ENCODE results near the gene GPR21. TPM values are rescaled to one million over a fixed set of nuclear protein-coding genes. Genes with fewer than 3 reads are reported as not detected.

The GPR21 gene
- total and polyA plus RNA-seq, 2 of the 13 experiments (the other 11 are each of a cell fraction or from before 2014, with no cell fraction given) = 0.29 to 0.32 TPM

GRCh38 chr9:123011878-123012528, 21.5 kb upstream of the GPR21 start (continued):
- TF ChIP-seq RELA (CRISPR knock-in tag; IDR thresholded peaks at IDR 0.05) (no peak), XBP1 (CRISPR knock-in tag; IDR thresholded peaks at IDR 0.05) (no peak), AFF4 (CRISPR knock-in tag; IDR thresholded peaks at IDR 0.05) (no peak), ZNF501 (CRISPR knock-in tag; IDR thresholded peaks at IDR 0.05) (no peak), ZNF17 (CRISPR knock-in tag; IDR thresholded peaks at IDR 0.05) (no peak), ZNF556 (CRISPR knock-in tag; IDR thresholded peaks at IDR 0.05; ENCODE audit: borderline replicate concordance) (no peak), JARID2 (CRISPR knock-in tag; IDR thresholded peaks at IDR 0.05; ENCODE audit: insufficient replicate concordance) (no peak), ZBTB49 (CRISPR knock-in tag; IDR thresholded peaks at IDR 0.05; ENCODE audit: borderline replicate concordance) (no peak), KAT2B (IDR thresholded peaks at IDR 0.05; ENCODE audit: borderline replicate concordance, low read depth, low read length) (no peak), ARHGAP35 (CRISPR knock-in tag; IDR thresholded peaks at IDR 0.05; ENCODE audit: borderline replicate concordance) (no peak), SAFB2 (CRISPR knock-in tag; IDR thresholded peaks at IDR 0.05; ENCODE audit: borderline replicate concordance, low read depth) (no peak)
- TF ChIP-seq, protein P1, sequence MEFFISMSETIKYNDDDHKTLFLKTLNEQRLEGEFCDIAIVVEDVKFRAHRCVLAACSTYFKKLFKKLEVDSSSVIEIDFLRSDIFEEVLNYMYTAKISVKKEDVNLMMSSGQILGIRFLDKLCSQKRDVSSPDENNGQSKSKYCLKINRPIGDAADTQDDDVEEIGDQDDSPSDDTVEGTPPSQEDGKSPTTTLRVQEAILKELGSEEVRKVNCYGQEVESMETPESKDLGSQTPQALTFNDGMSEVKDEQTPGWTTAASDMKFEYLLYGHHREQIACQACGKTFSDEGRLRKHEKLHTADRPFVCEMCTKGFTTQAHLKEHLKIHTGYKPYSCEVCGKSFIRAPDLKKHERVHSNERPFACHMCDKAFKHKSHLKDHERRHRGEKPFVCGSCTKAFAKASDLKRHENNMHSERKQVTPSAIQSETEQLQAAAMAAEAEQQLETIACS (CRISPR knock-in tag; IDR thresholded peaks at IDR 0.05) = no peak
- TF ChIP-seq, protein P2, sequence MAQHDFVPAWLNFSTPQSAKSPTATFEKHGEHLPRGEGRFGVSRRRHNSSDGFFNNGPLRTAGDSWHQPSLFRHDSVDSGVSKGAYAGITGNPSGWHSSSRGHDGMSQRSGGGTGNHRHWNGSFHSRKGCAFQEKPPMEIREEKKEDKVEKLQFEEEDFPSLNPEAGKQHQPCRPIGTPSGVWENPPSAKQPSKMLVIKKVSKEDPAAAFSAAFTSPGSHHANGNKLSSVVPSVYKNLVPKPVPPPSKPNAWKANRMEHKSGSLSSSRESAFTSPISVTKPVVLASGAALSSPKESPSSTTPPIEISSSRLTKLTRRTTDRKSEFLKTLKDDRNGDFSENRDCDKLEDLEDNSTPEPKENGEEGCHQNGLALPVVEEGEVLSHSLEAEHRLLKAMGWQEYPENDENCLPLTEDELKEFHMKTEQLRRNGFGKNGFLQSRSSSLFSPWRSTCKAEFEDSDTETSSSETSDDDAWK (CRISPR knock-in tag; IDR thresholded peaks at IDR 0.05) = no peak
- TF ChIP-seq, protein P3, sequence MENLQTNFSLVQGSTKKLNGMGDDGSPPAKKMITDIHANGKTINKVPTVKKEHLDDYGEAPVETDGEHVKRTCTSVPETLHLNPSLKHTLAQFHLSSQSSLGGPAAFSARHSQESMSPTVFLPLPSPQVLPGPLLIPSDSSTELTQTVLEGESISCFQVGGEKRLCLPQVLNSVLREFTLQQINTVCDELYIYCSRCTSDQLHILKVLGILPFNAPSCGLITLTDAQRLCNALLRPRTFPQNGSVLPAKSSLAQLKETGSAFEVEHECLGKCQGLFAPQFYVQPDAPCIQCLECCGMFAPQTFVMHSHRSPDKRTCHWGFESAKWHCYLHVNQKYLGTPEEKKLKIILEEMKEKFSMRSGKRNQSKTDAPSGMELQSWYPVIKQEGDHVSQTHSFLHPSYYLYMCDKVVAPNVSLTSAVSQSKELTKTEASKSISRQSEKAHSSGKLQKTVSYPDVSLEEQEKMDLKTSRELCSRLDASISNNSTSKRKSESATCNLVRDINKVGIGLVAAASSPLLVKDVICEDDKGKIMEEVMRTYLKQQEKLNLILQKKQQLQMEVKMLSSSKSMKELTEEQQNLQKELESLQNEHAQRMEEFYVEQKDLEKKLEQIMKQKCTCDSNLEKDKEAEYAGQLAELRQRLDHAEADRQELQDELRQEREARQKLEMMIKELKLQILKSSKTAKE (CRISPR knock-in tag; IDR thresholded peaks at IDR 0.05; ENCODE audit: borderline replicate concordance) = peak; percentile 52; the same call in 1 of the 2 replicates
